Stimulated activated CD8-positive, alpha-beta memory T cell treated with anti-CD3 and anti-CD28 coated beads, Interleukin-7, amount 100 ng/mL, for 4 hours (primary cell): Measurements from ENCODE around the gene PLSCR4.

Experiments used
- DNase-seq, 2 donors: peaks; one replicate each; pipeline ENCODE4 v3.0.0-alpha.2; 2020; ENCODE audit warnings: low read depth in 2 of 2

The PLSCR4 gene

DNA sequence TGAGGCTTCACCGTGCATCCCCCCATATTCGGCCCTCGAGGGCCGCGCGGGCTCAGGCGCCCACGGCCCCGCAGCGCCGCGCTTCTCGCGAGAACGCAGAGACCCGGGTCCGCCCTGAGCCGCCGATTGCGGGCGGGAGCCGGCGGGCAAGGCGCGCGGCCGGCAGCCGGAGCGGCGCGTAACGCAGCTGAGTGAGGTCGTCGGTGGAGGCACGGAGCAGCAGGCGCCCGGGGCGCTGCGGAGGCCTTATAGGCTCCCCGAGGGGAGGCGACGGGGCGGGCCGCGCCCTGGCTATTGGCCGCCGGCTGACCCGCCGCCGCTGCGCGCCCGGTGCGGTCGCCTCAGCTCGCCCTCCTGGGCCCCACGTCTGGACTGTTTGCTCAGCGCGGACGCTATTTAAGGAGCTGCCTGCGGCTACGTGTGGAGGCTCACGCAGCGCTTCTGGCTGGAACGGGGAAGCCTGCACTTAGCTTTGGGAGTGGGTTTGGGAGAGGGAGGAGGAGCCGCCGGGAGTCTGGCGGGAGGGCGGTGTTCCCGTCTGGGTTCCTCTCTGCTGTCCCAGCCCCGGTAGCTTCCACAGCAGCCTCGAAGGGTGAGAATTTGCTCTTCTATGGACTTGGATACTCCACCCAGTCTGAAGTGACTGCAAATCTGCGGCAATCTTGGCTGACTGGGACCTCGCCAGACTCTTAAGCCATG, 89.8 kb downstream of the PLSCR4 start, which contains the start of gene PLOD2:
Gene PLOD2, minus strand, starts transcription at position 221 of the 699 bp plus-strand sequence. Its CDS starts 195 bp downstream, at position 26.
- no peak for DNase-seq

DNA sequence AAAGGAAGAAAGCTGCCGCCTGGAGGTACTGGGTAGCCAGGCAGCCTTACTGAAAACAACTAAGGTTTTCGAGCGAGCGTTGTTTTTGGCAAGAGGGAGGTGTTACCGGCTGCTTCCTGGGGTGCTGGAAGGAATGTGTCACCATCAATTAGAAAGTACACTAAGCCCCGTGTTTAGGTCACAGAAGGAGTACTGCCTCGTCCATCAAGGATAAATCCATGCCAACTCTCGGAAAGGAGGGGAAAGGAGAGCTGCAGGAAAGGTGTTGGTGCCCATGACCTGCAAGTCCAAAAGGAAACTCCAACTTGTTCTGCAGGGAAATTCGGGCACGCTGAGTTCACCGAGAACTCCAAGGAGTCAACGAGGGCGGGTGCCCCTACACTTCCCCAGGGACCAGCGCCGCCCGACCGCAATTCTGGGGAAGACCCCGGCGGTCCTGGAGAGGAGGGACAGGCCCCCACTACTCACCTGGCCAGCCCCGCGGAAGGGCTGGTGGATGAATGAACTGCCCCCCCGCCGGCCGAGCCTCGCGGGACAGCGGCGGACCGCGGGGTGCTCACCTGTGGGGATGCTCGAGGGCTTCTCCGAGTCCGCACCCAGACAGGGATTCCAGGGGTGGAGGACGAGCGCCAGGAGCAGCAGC, 90.5 kb downstream of the PLSCR4 start:
- DNase-seq = no peak

DNA sequence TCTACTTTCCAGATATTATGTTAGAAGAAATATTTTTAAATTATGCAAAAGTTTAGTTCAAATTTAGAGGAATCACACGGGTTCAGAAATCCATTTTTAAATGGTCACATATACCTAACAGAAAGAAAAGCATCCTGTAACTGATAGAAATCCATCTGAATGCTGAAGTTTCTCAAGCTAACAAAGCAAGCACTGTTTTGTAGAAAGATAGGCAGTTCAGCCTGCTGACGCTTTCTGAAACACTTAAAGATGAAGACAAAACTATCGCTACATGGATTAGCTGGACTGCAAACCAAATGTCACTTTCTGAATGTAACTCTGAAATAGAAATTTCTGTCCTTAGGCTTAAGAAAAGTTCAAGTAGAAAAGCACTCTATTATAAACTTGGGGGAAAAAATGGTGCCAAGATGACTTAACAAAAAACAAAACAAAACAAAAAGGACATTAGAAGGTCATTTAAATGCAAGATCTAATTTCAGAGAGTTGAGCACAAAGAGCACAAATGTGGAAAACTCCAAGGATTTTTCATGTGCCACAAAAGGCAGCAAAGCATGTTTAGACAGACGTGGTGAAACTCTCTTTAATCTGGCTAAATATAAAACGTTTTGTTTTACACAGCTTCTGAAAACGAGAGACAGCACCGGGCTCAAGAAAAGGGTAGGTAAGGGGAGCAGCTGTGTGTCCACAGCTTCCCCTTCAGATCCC, 91.1 kb downstream of the PLSCR4 start:
- no peak for DNase-seq

DNA sequence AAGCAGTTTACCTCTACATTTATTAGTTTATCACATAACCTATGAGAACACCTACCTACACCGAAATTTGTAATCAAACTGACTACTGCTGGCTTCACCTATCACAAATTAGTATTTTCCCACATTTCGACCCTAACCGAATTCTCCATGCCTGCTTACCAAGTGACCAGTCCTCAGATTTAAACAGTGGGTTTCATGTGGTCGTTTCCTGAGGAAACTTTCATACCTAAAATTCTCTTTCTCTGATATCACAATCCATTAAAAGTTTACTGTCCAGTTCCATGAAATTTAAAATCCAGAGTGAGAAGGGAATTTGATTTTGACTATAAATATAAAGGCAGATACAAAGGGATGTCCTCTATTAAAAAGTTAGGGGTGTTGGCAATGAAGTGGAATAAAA, 91.9 kb downstream of the PLSCR4 start:
- DNase-seq = no peak

DNA sequence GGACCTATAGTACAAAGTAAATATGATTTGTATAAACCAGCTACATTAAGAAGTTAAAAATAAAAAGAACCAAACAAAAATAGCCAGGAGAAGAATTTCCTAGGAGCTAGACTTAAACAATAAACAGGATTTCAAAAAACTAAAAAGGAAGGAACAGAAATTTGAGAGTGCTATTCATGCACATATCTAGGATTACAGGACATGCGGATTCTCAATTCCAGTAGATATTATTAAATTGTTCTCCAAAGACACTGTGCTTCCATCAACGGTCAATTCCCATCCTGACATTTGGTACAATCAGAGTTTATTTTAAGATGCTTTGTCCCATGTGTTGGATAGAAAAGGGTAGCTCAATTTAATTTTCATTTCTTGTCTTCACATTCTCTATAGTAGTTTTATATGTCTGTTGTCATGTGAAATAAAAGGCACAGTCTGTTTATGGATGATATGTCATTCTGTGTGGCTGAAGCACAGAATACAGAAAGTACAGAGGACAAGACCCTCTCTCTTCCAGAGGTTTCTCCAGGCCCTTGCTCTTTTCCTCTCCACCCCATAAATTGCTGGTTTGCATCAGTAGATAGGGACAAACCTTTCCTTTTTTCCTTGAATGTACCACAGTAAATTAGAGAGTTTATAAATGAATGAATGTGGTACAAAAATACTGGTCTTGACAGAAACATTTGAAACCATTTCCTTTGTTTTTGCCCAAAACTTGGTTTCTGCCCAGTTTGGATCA, 93.4 kb downstream of the PLSCR4 start:
- DNase-seq = no peak

DNA sequence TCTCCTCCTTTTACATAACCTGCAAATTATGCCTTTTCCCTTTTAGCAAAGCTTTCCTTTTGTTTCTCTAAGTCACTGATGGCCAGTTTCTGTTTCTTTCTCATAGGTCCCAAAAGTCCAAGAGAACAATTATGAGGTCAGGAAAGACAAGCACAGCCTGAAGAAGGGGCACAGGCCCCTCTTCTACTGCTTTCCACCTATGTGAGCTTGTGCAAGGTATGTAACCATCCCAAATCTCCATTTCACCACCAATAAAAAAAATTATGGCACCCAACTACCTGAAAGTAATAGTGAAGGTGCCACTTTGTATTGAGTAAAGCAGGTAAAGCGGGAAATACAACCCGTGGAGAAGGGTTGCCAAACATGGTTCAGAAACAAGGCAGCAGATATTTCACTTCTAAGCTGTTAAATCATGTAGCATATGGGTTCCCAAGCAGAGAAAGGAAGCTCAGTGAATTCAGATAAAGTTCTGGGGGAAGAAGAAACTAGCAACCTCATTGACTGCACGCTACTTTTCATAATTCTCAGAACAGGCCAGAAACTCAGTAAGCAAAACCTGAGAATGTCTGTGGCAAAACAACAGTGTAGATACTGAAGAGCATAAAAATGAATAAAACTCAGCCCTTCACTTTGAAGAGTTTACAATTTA, 94.1 kb downstream of the PLSCR4 start:
- no peak for DNase-seq

DNA sequence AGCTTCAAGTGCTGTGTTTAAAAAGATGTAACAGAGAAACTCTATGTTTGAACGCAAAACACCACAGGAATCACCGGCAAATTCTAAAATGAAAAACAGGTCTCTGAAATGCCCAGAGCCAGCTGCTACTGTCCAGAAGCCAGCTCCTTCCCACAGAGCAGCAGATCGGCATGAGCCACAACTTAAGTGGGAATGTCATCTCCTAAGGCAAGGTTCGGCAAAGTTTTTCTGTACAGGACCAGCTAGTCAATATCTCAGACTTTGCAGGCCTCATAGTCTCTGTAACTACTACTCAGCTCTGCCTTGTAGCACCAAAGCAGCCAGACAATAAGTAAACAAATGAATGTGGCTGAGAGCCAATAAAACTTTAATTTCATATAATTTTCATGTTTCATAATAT, 94.8 kb downstream of the PLSCR4 start:
- DNase-seq = no peak

DNA sequence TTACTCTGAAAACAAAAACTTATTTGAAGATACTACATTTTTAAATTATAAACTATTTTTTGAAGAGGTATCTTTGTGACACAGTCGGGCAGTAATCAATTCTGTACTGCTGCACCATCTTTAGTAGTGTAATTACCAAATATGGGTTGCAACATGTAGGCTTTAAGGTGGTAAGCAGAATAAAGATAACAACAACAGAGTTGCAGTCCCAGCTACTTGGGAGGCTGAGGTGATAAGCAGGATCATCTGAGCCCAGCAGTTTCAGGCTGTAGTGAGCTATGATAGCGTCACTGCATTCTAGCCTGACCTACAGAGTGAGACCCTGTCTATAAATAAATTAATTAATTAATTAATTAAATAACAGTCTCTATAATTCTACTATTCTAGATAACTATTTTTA, 95.9 kb downstream of the PLSCR4 start:
- no peak for DNase-seq

DNA sequence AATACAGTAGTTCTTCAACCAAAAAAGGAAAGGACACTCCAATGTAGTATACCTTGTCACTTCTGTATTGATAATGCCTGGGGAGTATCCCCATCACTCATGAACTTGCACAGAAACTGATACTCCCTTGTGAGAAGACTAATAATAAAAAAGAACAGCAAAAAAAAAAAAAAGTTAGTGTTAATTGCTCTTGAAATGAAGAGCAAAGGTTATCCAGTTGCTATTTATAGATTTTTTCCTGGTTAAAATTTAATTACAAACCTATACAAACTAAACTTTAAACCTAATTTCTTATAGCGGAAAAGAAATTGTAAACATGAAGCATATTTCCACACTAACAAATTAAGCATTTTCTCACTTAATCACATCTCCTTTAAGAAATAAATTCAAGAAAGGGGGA, 96.6 kb downstream of the PLSCR4 start:
- DNase-seq = no peak

DNA sequence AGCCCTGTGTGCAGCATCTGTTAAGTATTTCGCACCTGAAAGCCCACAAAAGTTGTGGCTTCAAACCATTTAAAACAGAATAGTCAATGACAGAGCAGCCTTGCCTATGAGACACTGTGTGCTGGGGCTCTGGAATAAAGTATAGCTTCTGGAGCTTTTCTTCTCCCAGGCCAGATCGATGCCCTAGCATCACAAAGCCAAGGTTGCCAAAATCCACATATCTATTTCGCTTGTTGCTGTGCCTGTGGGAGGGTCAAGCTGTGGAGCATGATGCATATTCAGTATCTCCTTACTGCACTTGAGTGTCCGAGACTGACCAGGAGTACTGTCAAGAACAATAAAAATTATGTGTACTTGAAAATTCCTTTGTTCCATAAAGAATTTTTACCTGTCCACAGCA, 97.5 kb downstream of the PLSCR4 start:
- no peak for DNase-seq

DNA sequence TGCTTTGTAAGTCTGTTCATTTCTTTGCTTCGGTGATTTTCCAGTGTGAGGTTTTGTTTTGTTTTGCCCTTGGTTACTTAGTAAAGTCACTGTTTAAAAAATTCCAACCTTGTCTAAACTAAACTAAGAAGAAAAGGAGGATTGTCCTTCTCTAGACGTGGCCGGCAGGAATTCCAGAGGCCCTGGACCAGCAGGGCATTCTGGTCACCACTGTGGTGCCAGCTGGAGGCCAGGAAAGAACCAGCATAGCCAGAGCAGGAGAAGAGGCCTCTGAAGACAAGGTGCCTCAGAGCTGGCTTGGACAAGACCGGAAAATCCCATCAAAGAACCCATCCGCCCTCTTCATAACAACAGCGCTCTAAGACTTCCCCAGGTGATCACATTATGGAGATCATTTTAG, 98.1 kb downstream of the PLSCR4 start:
- DNase-seq = no peak

DNA sequence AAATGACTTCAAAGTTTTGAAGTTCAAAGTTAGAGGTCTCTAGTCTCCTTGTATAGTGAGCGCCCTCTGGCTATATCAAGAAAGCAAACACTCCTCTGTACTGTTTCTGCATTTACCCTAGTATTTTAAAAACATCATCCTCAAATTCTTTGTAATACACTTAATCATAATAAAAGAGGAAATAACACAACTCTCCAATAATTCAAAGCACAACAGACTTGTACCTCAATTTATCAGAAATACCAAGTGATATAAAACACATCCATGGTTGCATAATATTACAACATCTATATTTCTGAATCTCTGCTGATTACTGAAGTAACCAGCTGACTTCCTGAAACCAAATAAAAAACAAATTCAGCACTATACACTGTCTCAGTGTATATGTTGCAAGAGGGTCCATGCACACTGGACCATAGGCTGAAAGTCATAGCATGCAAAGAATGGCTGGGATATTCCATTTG, 102.4 kb downstream of the PLSCR4 start:
- no peak for DNase-seq

DNA sequence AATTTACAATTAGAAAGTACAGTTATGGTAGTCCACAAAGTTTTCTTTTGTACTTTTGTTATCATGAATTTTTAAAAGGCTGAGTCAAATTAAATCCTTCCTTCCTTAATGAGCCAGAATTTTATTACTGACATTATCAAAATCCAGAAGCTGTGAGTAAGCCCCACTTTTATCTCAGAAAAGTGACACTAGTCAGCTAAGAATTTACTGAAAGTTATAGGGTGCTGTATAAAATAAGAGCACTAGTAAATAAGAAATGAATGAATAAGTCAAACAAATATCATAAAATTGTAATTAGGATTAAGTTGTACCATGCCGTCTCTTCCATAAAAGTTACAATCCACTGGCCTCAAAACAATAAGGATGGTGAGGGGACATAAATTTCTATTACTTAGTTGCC, 105.3 kb downstream of the PLSCR4 start:
- DNase-seq = no peak

DNA sequence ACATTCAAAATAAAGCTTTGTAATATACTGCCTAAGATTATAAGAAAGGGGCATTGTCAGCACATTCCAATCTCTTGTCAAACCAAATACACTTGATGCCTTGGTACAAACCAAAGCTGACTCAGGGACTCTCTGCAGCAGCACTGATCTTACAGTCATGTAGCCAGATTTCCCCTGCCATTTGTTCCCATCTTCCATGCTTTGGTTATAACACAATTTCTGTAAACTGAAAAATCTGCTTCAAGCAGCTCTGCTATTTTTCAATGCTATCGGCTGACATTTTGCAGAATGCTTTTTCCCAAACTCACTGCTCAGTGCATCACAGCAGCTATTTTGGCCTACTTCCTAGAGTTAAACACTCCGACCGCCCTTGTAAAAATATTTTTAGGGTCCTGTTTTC, 108.1 kb downstream of the PLSCR4 start:
- DNase-seq = no peak
